GM18868 (cell line): ENCODE data around the gene PSMC3.

ENCODE experiments used
- ATAC-seq: cut with Tn5 transposase; IDR thresholded peaks from one replicate; pipeline ENCODE4 v1.9.1; 2021; ENCODE audit warnings: mild to moderate bottlenecking, moderate library complexity; ENCODE audit not compliant: unreplicated experiment

The PSMC3 gene

DNA sequence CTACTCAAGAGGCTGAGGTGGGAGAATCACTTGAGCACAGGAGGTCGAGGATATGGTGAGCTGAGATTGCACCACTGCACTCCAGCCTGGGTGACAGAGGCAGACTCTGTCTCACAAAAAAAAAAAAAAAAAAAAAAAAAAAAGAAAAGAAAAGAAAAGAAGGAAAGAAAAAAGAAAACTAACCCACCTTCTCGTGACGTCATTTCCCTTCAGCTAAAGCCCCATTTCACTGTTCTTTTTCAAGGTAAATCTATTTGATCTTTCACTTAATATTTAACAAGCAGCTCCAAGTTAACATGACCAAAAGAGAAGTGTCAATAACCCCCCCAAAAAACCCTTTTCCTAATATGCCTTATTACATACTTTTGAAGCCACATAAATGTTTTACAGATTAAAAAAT, 17.6 kb upstream of the PSMC3 start:
- ATAC-seq = no peak

GRCh38 chr11:47443028-47443700, 16.9 kb upstream of the PSMC3 start:
- no peak for ATAC-seq

- no peak for ATAC-seq
Measured at GRCh38 chr11:47442514-47442913, 16.3 kb upstream of the PSMC3 start.

- ATAC-seq = no peak
Measured at GRCh38 chr11:47441421-47441820, 15.2 kb upstream of the PSMC3 start.

- ATAC-seq = no peak
Measured at GRCh38 chr11:47440054-47440476, 13.8 kb upstream of the PSMC3 start.

GRCh38 chr11:47438721-47439120, 12.5 kb upstream of the PSMC3 start:
- no peak for ATAC-seq

DNA sequence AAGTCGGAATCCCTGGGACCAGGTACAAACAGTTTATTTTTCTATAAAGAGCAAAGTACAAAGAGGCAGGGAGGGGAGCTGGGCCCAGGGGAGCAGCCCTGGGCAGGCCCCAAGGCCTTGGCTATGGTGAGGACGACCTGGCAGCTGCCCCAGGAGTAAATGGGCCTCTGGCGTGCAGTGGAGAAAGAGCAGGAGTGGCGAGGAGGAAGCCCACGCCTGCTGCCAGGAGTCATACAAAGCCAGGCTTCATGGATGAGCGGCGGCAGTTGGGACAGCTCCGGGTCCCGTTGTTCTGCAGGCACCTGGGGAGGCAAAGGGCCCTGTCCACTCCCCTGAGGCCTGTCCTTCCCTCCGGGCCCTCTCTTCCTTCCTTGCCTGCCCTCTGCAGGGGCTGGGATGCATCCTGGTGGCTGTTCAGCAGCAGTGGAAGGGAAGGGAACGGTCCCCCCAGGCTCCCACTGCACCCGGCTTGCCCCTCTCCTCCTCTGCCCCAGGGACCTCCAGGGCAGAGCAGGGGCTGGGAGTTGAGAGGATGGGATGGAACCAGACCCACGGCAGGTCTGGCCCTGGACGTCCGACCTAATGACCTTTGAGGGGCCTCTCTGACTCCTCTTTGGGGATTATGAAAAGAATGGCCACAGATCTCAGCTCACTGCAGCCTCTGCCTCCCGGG, 11.6 kb upstream of the PSMC3 start:
- no peak for ATAC-seq

DNA sequence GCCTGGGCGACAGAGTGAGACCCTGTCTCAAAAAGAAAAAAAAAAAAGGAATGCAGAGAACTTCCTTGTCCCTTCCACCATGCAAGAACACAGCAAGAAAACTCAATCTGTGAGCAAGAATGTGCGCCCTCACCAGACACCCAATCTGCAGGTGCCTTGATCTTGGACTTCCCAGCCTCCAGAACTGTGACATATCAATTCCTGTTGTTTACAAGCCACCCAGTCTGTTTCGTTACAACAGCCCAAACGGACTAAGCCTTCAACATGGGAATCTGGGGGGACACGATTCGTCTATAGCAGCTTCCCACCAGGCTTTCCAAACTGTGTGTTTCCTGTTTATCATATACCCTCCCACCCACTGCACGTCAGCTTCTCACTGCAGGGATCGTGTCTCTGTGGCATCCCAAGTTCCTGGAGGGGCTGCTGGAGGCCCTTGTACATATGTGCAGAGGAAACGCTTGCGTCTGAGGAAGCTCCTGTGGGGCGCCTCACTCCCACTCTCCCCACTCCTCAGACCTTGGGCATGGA, 11.0 kb upstream of the PSMC3 start:
- no peak for ATAC-seq

DNA sequence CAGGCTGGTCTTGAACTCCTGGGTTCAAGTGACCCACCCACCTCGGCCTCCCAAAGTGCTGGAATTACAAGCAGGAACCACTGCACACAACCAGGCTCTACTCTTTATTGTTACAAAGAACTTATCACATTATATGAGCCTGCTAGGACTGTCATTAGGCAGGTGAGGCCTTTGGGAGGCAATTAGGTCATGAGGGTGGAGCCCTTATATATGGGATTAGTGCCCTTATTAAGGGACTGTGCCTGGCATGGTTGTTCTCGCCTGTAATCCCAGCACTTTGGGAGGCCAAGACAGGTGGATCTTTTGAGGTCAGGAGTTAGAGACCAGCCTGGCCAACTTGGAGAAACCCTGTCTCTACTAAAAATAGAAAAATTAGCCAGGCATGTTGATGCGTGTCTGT, 10.5 kb upstream of the PSMC3 start:
- ATAC-seq = no peak

DNA sequence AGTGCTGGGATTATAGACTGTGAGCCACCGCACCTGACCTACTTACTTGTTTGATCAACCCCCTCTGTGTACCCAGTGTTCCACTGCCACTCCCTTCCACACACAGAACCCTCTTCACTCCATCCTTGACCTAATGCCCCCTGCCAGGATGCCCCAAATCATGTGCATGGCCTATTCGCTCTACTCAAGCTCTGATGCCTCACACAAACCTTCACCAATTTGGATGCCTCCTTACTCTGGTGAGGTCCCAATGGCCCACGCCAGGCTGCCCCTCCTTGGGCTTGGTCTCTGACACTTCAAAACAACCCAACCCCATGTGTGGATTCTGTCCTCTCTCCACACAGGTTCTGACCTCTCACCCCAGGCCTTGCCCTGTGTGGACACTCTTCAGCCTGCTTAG, 9.4 kb upstream of the PSMC3 start:
- ATAC-seq = no peak

GRCh38 chr11:47434011-47434786, 8.0 kb upstream of the PSMC3 start:
- ATAC-seq = no peak

- ATAC-seq = no peak
Measured at GRCh38 chr11:47433157-47433556, 6.9 kb upstream of the PSMC3 start.

DNA sequence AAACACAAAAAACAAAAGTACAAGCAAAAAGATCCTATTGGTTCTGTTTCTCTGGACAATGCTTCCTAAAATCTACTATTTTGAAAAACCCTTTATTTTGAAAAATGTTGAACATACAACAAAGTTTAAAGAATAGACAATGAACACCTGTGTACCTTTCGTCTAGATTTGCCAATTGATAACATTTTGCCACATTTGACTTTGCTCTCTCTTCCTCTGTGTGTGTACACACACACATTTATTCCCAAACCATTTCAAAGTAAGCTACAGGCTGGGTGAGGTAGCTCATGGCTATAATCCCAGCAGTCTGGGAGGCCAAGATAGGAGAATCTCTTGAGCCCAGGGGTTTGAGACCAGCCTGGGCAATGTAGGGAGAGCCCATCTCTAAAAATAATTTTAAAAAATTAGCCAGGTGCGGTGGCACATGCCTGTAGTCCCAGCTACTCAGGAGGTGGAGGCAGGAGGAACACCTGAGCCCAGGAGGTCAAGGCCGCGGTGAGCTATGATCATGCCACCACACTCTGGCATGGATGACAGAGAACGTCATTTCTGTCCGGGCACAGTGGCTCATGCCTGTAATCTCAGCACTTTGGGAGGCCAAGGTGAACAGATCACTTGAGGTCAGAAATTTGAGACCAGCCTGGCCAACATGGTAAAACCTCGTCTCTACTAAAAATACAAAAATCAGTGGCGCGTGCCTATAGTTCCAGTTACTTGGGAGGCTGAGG, 5.3 kb upstream of the PSMC3 start:
- ATAC-seq = no peak

- no peak for ATAC-seq
Measured at GRCh38 chr11:47430524-47430923, 4.3 kb upstream of the PSMC3 start.

DNA sequence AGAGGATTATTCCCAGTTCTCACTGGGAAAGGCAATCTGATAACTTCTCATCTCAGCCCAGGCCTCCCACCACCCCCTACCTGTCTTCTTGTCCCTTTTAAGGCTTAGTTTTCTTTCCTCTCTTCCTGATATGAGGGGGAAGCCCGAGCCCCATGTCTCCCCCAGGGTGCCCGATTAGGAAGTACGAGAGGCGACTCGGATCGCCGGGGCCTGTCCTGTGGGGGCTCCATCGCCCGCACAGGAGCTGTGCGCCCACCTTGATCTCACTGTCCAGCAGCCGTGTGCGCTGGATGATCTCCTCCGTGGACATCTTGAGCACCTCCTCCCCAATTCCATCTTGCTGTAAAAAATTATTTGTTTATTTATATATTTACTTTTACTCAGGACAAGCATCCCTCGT, 628 bp downstream of the PSMC3 start:
- ATAC-seq = no peak

DNA sequence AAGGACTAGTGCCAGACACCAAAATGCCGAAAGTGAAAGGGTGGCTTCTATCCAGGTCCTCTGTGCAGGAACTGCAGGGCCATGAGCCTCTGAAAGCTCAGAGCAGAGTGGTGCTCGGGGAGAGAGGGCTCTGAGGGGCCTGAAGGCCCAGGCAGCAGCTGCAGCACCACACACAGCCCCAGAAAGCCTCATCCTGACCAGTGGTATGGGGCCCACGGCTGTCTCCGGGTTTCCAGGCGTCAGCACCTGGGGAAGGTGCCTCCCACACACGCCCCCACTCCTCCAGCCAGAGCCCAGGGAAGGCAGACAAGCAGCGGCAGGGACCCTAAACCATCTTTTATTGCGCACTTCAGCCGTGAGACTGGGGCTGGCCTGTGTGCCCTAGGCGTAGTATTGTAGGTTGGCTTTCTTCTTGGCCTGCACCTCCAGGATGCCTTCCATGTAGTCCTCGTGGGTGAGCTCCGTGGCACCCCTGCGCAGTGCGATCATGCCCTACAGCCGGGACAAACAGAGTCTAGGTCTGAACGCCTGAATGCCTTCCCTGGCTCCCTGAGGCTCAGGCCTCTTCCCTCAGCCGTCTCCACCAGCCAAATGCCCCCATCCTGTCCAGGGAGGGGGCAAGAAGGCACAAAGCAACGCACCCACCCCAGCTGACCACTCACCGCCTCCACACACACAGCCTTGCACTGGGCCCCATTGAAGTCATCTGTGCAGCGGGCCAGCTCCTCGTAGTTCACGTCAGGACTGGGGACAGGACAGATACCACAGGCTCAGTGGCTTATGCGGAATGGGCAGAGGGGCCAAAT, 7.6 kb downstream of the PSMC3 start:
- no peak for ATAC-seq

DNA sequence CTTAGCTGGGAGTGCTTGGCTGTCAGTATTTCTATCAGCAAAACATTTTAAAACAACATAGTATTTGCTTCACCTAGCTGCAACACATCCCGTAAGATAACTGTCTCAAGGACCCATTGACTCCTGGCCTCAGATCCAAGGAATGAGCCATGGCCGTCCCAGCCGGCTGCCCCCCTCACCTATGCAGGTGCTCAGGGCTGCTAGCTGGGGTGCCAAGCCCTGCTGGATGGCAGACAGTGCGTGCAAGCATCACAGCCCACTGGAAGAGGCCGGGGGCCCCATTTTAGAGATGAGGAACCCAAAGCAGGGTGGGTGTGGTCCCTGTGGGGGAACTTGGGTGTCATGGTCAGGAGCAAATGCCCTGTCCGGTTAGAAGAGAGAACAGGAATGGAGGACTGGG, 8.5 kb downstream of the PSMC3 start:
- ATAC-seq = no peak

GRCh38 chr11:47415949-47416472, 10.2 kb downstream of the PSMC3 start:
- no peak for ATAC-seq

- no peak for ATAC-seq
Measured at GRCh38 chr11:47415091-47415854, 11.0 kb downstream of the PSMC3 start.
